RPMI7951 (cell line): ENCODE measurements around the gene CHMP3. TPM values are rescaled to one million over a fixed set of nuclear protein-coding genes. Genes with fewer than 3 reads are reported as not detected.
"Not testable (repeated sequence)": the region's sequence is repeated elsewhere in the genome, so short reads cannot be mapped to it uniquely, and the experiment has no call there.

Experiments used
- DNase-seq: peaks from one replicate; pipeline ENCODE4 v3.0.0-alpha.2; 2012; ENCODE audit warnings: low read depth
- total RNA-seq: library from RNA; depleted of rRNA; stranded (reverse); fragments of >200 nt; shearing (Covaris generic); gene quantifications from 2 replicates; pipeline ENCODE4 v1.2.3, GENCODE V29; 2014

The CHMP3 gene
- total RNA-seq, 1 experiment from 2014 or later = 63.3 TPM

DNA sequence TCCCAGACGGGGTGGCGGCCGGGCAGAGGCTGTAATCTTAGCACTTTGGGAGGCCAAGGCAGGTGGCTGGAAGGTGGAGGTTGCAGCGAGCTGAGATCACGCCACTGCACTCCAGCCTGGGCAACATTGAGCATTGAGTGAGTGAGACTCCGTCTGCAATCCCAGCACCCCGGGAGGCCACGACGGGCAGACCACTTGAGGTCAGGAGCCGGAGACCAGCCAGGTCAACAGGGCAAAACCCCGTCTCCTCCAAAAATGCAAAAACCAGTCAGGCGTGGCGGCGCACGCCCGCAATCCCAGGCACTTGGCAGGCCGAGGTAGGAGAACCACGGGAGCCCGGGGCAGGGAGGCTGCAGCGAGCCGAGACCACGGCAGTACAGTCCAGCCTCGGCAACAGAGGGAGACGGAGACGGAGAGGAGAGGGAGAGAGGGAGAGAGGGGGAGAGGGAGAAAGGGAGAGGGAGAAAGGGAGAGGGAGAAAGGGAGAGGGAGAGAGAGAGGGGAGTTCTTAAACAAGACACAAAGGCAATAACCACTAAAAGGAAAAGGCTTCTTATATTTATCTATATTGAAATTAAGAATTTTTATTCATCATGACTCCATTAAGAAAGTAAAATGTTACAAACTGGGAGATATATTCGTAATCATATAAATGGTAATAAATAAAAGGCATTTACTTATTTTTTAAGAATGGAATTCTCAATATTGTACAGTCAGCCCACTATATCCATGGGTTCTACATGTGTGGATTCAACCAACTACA lies 13.1 kb downstream of the CHMP3 start:
- DNase-seq = not testable (repeated sequence)

DNA sequence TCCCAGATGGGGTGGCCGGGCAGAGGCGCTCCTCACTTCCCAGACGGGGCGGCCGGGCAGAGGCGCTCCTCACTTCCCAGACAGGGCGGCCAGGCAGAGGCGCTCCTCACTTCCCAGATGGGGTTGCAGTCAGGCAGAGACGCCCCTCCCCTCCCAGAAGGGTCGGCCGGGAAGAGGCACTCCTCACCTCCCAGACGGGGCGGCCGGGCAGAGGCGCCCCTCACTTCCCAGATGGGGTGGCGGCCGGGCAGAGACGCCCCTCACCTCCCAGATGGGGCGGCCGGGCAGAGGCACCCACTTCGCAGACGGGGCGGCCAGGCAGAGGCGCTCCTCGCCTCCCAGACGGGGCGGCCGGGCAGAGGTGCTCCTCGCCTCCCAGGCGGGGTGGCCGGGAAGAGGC lies 13.8 kb downstream of the CHMP3 start:
- not testable (repeated sequence) for DNase-seq

DNA sequence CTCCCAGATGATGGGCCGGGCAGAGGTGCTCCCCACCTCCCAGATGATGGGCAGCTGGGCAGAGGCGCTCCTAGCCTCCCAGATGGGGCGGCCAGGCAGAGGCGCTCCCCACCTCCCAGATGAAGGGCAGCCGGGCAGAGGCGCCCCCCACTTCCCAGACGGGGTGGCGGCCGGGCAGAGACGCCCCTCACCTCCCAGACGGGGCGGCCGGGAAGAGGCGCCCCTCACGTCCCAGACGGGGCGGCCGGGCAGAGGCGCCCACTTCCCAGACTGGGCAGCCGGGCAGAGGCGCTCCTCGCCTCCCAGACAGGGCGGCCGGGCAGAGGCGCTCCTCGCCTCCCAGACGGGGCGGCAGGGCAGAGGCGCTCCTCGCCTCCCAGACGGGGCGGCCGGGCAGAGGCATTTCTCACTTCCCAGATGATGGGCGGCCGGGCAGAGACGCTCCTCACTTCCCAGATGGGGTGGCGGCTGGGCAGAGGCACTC lies 14.3 kb downstream of the CHMP3 start:
- not testable (repeated sequence) for DNase-seq

DNA sequence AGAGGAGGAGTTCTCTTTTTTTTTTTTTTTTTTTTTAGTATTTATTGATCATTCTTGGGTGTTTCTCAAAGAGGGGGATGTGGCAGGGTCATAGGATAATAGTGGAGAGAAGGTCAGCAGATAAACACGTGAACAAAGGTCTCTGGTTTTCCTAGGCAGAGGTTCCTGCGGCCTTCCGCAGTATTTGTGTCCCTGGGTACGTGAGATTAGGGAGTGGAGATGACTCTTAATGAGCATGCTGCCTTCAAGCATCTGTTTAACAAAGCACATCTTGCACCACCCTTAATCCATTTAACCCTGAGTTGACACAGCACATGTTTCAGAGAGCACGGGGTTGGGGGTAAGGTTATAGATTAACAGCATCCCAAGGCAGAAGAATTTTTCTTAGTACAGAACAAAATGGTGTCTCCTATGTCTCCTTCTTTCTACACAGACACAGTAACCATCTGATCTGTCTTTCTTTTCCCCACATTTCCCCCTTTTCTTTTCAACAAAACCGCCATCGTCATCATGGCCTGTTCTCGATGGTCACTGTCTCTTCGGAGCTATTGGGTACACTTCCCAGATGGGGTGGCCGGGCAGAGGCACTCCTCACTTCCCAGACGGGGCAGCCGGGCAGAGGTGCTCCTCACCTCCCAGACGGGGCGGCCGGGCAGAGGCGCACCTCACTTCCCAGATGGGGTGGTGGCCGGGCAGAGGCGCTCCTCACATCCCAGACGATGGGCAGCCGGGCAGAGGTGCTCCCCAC lies 14.9 kb downstream of the CHMP3 start:
- not testable (repeated sequence) for DNase-seq

DNA sequence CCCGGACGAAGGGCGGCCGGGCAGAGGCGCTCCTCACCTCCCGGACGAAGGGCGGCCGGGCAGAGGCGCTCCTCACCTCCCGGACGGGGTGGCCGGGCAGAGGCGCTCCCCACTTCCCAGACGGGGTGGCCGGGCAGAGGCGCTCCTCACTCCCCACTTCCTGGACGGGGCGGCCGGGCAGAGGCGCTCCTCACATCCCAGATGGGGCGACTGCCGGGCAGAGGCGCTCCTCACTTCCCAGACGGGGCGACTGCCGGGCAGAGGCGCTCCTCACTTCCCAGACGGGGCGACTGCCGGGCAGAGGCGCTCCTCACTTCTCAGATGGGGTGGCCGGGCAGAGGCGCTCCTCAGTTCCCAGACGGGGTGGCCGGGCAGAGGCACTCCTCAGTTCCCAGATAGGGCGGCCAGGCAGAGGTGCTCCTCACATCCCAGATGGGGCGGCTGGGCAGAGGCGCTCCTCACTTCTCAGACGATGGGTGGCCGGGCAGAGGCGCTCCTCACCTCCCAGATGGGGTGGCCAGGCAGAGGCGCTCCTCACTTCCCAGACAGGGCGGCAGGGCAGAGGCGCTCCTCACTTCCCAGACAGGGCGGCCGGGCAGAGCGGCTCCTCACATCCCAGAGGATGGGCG lies 17.8 kb downstream of the CHMP3 start:
- DNase-seq = not testable (repeated sequence)

DNA sequence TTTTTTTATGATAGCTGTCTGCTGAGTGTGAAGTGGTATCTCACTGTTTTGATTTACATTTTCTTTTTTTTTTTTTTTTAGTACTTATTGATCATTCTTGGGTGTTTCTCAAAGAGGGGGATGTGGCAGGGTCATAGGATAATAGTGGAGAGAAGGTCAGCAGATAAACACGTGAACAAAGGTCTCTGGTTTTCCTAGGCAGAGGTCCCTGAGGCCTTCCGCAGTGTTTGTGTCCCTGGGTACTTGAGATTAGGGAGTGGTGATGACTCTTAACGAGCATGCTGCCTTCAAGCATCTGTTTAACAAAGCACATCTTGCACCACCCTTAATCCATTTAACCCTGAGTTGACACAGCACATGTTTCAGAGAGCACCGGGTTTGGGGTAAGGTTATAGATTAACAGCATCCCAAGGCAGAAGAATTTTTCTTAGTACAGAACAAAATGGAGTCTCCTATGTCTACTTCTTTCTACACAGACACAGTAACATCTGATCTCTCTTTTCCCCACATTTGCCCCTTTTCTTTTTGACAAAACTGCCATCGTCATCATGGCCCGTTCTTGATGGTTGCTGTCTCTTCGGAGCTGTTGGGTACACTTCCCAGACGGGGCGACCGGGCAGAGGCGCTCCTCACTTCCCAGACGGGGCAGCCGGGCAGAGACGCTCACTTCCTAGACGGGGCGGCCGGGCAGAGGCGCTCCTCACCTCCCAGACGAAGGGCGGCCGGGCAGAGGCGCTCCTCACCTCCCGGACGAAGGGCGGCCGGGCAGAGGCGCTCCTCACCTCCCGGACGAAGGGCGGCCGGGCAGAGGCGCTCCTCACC lies 18.8 kb downstream of the CHMP3 start:
- DNase-seq = not testable (repeated sequence)

DNA sequence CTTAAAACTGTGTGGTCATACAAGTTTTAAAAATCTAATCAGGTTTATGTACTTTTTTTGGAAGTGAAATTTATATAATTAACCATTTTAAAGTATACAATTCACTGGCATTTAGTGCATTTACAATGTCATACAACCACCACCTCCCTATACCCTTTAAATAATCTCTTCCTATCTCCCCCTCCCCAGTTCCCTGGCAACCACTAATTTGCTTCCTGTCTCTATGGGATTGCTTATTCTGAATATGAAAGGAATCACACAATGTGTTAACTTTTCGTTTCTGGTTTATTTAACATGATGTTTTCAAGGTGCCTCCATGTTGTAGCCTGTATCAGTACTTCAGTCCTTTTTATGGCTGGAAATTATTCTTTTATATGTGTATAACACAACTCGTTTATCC lies 19.4 kb downstream of the CHMP3 start:
- no peak for DNase-seq

DNA sequence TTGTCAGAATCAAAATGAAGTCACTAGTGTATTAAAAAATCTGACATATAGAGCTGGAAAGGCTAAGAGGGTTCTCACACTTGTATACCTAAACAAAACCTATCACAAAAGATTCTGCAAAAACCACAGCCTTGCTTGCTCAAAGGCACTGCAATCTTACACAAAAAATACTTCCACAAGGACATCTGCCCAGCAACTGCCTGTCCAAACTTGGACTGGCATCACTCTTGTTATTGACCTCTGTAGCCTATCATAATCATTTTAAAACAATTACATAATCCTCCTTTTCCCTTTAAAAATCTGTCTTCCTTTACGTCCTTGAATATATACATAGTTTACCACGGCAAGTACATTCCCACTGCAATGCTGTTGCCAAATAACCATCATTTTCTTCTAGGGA lies 19.9 kb downstream of the CHMP3 start:
- no peak for DNase-seq

DNA sequence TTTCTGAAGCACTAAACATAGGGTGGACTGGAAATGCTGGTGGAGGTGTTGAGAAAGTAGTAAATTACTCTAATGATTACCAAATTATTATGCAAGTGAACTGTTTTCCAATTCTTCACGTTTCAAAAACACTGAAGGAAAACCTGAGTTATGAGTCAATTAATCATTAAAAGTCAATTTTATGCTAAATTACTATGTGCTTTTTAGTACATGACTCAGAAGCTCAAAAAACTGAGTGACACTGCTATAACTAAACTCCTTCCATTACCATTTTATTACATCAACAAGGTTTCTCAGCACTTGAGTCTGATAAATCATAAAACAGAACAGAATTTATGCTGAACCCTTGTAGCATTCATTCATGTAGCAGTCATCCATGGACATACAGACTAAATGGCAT lies 20.4 kb downstream of the CHMP3 start:
- DNase-seq = no peak

DNA sequence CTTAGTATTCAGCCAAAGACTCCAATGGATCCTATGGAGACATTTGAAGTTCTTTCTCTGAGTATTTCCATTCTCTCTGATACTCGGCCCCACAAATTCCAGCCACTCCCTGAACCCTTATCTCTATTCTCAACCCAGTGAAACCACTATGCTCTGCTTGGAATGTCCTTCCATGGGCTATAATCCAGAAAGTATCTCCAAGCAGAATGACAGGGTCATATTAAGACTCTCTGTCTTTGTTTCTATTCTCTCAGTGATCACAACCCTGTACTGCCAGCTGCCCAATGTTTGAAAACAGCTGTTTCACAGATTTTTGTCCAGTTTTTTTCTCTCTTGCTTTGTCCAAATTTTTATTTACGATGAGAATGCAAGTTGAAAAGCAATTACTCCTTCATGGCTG lies 21.9 kb downstream of the CHMP3 start:
- no peak for DNase-seq

DNA sequence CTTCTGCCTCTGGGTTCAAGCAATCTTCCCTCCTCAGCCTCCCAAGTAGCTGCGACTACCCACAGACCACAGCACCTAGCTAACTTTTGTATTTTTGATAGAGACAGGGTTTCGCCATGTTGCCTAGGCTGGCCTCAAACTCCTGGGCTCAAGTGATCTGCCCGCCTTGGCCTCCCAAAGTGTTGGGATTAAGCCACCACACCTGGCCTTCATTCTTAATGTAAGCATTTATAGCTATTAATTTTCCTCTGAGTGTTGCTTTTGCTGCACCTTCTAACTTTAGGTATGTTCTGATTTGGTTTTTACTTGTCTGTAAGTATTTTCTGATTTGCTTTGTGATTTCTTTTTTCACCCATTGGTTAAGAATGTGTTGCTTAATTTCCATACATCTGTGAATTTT lies 29.7 kb downstream of the CHMP3 start:
- no peak for DNase-seq

DNA sequence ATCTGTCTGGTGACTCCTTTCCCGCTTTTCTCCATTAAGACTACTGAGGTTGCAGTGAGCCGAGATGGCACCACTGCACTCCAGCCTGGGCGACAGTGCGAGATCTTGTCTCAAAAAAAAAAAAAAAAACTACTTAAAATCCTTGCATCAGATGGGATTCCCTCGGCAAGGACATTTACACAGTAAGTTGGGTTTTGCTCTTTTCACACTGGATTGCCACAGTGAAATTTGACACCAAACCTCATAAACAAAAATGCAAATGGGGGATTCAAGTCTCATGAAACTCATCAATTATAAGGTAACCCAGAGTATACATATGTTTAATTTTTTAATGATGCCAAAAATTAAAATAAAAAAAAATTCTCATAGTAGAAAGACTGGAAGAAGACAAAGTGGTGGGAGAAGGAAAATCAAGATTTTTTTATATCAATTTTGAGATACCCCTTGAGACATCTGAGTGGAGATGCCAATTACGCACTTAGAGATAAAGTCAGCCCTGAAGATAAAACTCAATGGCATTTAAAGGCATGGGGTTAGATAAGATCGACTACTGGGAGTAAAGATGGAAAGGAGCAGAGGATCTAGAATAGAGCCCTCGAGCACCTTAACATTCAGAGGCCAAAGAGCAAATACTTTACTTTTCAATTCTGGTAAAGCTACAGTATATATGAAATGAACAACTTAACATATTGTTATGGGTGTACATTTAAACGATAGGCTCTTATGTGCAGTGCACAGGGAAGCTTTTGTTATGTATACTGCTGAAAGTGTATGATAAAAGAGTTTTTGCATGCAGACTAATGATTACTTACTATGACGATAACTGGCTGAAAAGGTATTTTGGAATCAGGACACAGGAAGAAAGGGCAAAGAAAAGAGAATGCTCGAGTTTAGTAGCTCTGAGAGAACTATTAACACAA lies 37.6 kb downstream of the CHMP3 start:
- no peak for DNase-seq

DNA sequence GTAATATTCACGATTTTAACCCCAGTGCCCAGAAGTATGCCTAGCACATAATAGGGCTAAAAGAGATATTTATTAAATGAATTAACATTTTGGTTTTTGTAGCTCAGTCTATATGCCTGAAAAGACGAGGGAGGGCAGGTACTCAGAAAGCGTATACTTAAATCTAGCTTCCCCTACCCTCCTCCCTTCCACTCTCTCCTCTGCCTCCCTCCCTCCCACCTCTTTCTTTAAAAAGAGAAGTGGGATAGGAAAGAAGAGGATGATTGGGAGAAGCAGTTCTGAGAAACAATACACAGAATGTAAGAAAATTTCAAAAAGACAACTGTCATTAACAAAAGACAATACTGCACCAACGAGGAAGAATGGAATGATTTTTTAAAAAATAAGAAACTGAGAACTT lies 39.8 kb downstream of the CHMP3 start:
- no peak for DNase-seq

DNA sequence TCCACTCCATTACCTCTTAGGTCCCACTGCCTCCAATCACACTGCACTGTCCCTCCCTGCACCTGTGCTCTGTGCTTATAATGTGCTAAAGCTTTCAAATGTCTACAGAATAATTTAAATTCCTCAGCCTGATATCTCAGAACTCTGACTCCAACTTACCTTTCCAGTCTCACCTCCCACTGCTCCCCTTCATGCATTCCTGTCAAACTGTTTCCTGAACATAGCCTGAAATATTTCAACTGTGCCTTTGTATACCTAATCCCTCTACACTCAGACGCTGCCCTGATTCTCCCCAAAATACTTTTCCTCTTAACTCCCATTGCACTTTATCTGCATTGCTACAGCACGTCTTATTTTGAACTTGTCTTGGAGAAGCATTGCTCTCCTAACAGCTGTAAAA lies 40.5 kb downstream of the CHMP3 start:
- no peak for DNase-seq

DNA sequence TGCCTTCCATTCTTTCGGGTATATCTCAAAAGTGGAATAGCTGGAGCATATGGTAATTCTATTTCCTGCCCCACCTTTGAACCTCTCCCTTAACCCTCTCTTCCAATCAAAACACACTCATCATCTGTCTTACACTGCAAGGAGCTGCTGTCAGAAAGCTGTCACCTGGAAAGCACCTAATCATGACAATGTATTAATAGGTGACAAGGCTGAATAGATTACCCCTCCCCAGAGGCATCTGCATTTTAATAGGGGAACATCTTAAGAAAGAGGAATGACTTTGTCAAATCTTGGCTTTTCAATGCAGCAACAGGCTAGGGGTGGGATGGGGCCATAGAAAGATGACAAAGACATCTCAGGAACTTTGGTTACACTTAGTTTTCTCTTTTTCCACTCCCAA lies 41.3 kb downstream of the CHMP3 start:
- DNase-seq = no peak

DNA sequence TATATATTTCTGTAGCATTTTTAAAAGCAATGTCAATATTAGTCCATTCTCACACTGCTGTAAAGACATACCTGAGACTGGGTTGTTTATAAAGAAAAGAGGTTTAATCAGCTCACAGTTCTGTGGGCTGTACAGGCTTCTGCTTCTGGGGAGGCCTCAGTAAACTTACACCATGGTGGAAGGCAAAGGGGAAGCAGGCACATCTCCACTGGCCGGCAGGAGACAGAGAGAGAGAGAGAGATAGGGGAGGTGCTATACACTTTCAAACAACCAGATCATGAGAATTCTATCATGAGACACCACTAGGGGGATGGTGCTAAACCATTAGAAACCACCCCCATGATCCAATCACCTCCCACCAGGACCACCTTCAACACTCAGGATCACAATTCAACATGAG lies 43.1 kb downstream of the CHMP3 start:
- DNase-seq = no peak

DNA sequence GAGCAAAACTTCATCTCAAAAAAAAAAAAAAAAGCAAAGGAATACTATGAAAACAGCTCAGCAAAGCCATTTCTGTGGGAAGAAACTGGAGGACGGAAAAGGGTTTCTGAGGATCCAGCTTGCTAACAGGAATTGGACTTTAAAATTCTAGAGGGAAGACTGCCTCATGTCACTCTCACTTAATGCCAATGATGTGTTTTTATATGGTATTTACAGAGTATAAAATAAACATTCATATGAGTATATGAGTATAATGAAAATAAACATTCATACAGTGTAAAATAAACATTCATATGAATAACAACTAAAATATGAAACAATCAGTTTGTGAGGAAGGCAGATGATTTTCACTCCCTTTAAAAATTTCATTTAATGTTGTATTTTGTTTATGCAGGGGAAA lies 43.9 kb downstream of the CHMP3 start:
- DNase-seq = no peak

DNA sequence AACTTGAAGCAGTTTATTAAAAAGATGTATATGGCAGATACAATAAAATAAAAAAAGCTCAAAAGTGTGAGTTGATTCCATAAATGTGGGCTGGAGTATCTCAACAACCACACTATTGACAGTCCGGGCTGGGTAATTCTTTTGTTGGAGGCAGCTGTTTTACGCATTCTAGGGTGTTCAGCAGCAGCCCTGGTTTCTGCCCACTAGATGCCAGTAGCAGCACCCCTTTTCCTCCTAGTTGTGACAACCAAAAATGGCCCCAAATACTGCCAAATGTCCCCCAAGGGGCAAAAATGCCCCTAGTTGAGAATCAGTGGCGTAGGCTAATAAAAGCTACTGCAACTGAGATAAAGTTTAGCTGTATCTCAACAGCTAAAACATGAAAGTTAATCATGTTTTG lies 44.8 kb downstream of the CHMP3 start:
- peak; percentile 27 for DNase-seq

DNA sequence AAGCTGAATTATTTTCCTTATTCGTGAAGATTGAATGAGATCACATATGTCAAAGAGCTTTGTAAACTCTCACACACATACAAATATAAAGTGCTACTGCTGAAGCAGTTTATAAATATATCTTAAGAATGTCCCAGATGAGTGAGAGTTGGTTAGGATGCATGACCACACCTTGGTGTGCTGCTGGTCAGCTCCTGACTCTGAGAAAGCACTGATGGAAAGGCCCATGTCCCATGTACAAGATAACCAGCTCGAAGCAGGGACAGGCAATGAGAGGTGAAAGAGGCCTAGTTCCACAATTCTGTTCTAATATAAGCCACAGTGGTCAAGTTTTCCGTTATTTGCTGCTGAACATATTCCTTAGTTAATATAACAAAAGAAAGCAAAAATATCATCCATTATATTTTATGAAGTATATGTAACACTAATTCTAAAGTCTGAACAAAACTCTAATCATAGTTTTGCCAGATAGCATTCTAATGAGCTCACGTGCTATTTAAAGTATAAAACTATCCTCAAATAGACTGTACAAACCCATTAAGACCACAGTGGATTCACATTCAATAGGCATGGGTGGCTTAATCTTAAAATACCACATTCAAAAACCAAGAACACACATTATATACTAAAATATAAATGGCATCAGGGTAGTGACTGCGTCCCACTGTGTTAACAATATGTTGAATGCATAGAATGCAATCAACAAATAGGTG lies 49.1 kb downstream of the CHMP3 start:
- no peak for DNase-seq

DNA sequence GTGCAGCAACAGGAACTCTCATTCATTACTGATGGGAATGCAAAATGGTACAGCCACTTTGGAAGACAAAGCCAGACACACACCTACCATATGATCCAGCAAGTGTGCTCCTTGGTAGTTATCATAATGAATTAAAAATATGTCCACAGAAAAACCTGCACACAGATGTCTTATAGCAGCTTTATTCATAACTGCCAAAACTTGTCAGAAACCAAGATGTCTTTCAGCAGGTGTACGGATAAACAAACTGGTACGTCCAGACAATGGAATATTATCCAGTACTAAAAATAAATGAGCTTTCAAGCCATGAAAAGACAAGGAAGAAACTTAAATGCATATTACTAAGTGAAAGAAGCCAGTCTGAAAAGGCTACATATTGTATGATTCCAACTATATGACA lies 50.4 kb downstream of the CHMP3 start:
- DNase-seq = no peak
